ENCODE results near the gene PUS7. TPM values are rescaled to one million over a fixed set of nuclear protein-coding genes. Genes with fewer than 3 reads are reported as not detected.
"Not testable (repeated sequence)": the region's sequence is repeated elsewhere in the genome, so short reads cannot be mapped to it uniquely, and the experiment has no call there.

PUS7 gene
- 1 to 10 TPM in 2 of 3 donors, not detected in 1; 1.5 to 3.0 TPM for polyA plus RNA-seq

GRCh38 chr7:105521717-105522463 lies at the start of gene PUS7:
PUS7 (minus strand) TSS chr7:105522271; CDS start chr7:105508512, 13,759 bp downstream.
- peak within 1 kb of the TSS; percentile 91 to 96 (median 93) for H3K4me3 Mint-ChIP-seq
- peak; percentile 68 to 77 (median 75) for DNase-seq
- peak within 1 kb of the TSS; percentile 77 to 95 (median 88) for H3K27ac Mint-ChIP-seq

GRCh38 chr7:105567821-105568220 lies 45.8 kb upstream of the PUS7 start:
- Mint-ChIP-seq H3K27me3 (ENCODE audit: low read depth in 3 of 3) (no peaks in the 10 kb centered on the region), H3K36me3 (peaks cover 12 to 33% (median 17%) of the 10 kb centered on the region in 3 donors), H3K4me1 (no peaks in the 10 kb centered on the region), H3K27ac (no peak overlapping the region), H3K4me3 (no peak overlapping the region), H3K9me3 (no peaks in the 10 kb centered on the region)
- no peak for DNase-seq

More at GRCh38 chr7:105521717-105522463, at the start of gene PUS7:
- Mint-ChIP-seq H3K36me3 (no peaks in the 10 kb centered on the region), H3K4me1 (peaks cover 12 to 13% of the 10 kb centered on the region in 2 donors), H3K27me3 (ENCODE audit: low read depth in 3 of 3) (peaks cover 0 to 2% (median 0%) of the 10 kb centered on the region in 3 donors), H3K9me3 (no peaks in the 10 kb centered on the region)

GRCh38 chr7:105567024-105567423 lies 45.0 kb upstream of the PUS7 start:
- Mint-ChIP-seq H3K27ac (no peak overlapping the region), H3K9me3 (no peaks in the 10 kb centered on the region), H3K4me3 (no peak overlapping the region), H3K36me3 (peaks cover 12 to 38% (median 17%) of the 10 kb centered on the region in 3 donors), H3K27me3 (ENCODE audit: low read depth in 3 of 3) (no peaks in the 10 kb centered on the region), H3K4me1 (no peaks in the 10 kb centered on the region)
- DNase-seq: no peak

GRCh38 chr7:105565190-105565589 lies 43.1 kb upstream of the PUS7 start:
- peaks cover 13 to 42% (median 17%) of the 10 kb centered on the region in 3 donors for H3K36me3 Mint-ChIP-seq
- peaks cover 0 to 2% (median 0%) of the 10 kb centered on the region in 3 donors for H3K27me3 Mint-ChIP-seq (ENCODE audit: low read depth in 3 of 3)
- H3K4me3 Mint-ChIP-seq: no peak overlapping the region
- no peak for DNase-seq
- H3K27ac Mint-ChIP-seq: no peak overlapping the region
- no peaks in the 10 kb centered on the region for H3K9me3 Mint-ChIP-seq
- H3K4me1 Mint-ChIP-seq: no peaks in the 10 kb centered on the region

GRCh38 chr7:105559926-105560325 lies 37.9 kb upstream of the PUS7 start:
- H3K36me3 Mint-ChIP-seq: peaks cover 10 to 35% (median 10%) of the 10 kb centered on the region in 3 donors
- H3K27ac Mint-ChIP-seq: no peak overlapping the region
- no peak overlapping the region for H3K4me3 Mint-ChIP-seq
- H3K9me3 Mint-ChIP-seq: no peaks in the 10 kb centered on the region
- no peak for DNase-seq
- H3K4me1 Mint-ChIP-seq: no peaks in the 10 kb centered on the region
- peaks cover 0 to 2% (median 0%) of the 10 kb centered on the region in 3 donors for H3K27me3 Mint-ChIP-seq (ENCODE audit: low read depth in 3 of 3)

GRCh38 chr7:105538339-105538738 lies 16.3 kb upstream of the PUS7 start:
- no peak for DNase-seq
- Mint-ChIP-seq H3K27me3 (ENCODE audit: low read depth in 3 of 3) (no peaks in the 10 kb centered on the region), H3K36me3 (peaks cover 15 to 25% (median 21%) of the 10 kb centered on the region in 3 donors), H3K4me3 (no peak overlapping the region), H3K9me3 (no peaks in the 10 kb centered on the region), H3K27ac (peak overlapping the region in 1 of 6 donors; percentile 43), H3K4me1 (peaks cover 8 to 31% of the 10 kb centered on the region in 2 donors)

- Mint-ChIP-seq H3K4me1 (peaks cover 28 to 47% of the 10 kb centered on the region in 2 donors), H3K27me3 (ENCODE audit: low read depth in 3 of 3) (peaks cover 2 to 4% (median 2%) of the 10 kb centered on the region in 3 donors), H3K36me3 (peaks cover 0 to 4% (median 3%) of the 10 kb centered on the region in 3 donors), H3K4me3 (peak overlapping the region; percentile 86 to 99 (median 90)), H3K9me3 (no peaks in the 10 kb centered on the region), H3K27ac (peak overlapping the region; percentile 82 to 99 (median 96))
- DNase-seq: no peak
These were observed 10.8 kb upstream of the PUS7 start for GRCh38 chr7:105532709-105533460.

- Mint-ChIP-seq H3K27me3 (ENCODE audit: low read depth in 3 of 3) (peaks cover 2 to 4% (median 2%) of the 10 kb centered on the region in 3 donors), H3K36me3 (peaks cover 0 to 4% (median 3%) of the 10 kb centered on the region in 3 donors), H3K4me1 (peaks cover 28 to 47% of the 10 kb centered on the region in 2 donors), H3K9me3 (no peaks in the 10 kb centered on the region), H3K4me3 (peak within 1 kb of the TSS; percentile 86 to 99 (median 90)), H3K27ac (peak within 1 kb of the TSS; percentile 82 to 99 (median 96))
- DNase-seq: peak; percentile 91 to 92 (median 92)
These were observed 10.0 kb upstream of the PUS7 start, which contains the start of gene RINT1 for GRCh38 chr7:105531792-105532671. RINT1 (plus strand) TSS chr7:105532201; CDS start chr7:105532316, 115 bp downstream.

GRCh38 chr7:105530546-105530945 lies 8.5 kb upstream of the PUS7 start:
- H3K4me3 Mint-ChIP-seq: peak overlapping the region; percentile 45 to 68 (median 46)
- peaks cover 2 to 4% (median 2%) of the 10 kb centered on the region in 3 donors for H3K27me3 Mint-ChIP-seq (ENCODE audit: low read depth in 3 of 3)
- no peaks in the 10 kb centered on the region for H3K9me3 Mint-ChIP-seq
- H3K36me3 Mint-ChIP-seq: no peaks in the 10 kb centered on the region
- no peak for DNase-seq
- peak overlapping the region in 2 of 6 donors; percentile 31 to 77 for H3K27ac Mint-ChIP-seq
- peaks cover 28 to 41% of the 10 kb centered on the region in 2 donors for H3K4me1 Mint-ChIP-seq

GRCh38 chr7:105530126-105530525 lies 8.1 kb upstream of the PUS7 start:
- Mint-ChIP-seq H3K4me3 (peak overlapping the region; percentile 45 to 68 (median 46)), H3K27me3 (ENCODE audit: low read depth in 3 of 3) (peaks cover 2 to 4% (median 2%) of the 10 kb centered on the region in 3 donors), H3K4me1 (peaks cover 28 to 41% of the 10 kb centered on the region in 2 donors), H3K9me3 (no peaks in the 10 kb centered on the region), H3K27ac (peak overlapping the region in 2 of 6 donors; percentile 31 to 77), H3K36me3 (no peaks in the 10 kb centered on the region)
- DNase-seq: no peak

GRCh38 chr7:105527737-105528136 lies 5.7 kb upstream of the PUS7 start:
- not testable (repeated sequence) for H3K36me3 Mint-ChIP-seq; DNase-seq; H3K4me3 Mint-ChIP-seq; H3K27me3 Mint-ChIP-seq (ENCODE audit: low read depth in 3 of 3); H3K9me3 Mint-ChIP-seq; H3K27ac Mint-ChIP-seq
- peaks cover 15 to 21% of the 10 kb centered on the region in 2 donors for H3K4me1 Mint-ChIP-seq

- peaks cover 12 to 13% of the 10 kb centered on the region in 2 donors for H3K4me1 Mint-ChIP-seq
- H3K27ac Mint-ChIP-seq: no peak overlapping the region
These were observed 2.8 kb upstream of the PUS7 start for GRCh38 chr7:105524840-105525239.

GRCh38 chr7:105524423-105524822 lies 2.4 kb upstream of the PUS7 start:
- DNase-seq; H3K9me3 Mint-ChIP-seq; H3K36me3 Mint-ChIP-seq; H3K27ac Mint-ChIP-seq; H3K4me3 Mint-ChIP-seq; H3K27me3 Mint-ChIP-seq (ENCODE audit: low read depth in 3 of 3): not testable (repeated sequence)
- peaks cover 12 to 13% of the 10 kb centered on the region in 2 donors for H3K4me1 Mint-ChIP-seq

More at GRCh38 chr7:105524840-105525239, 2.8 kb upstream of the PUS7 start:
- peaks cover 0 to 2% (median 0%) of the 10 kb centered on the region in 3 donors for H3K27me3 Mint-ChIP-seq (ENCODE audit: low read depth in 3 of 3)
- no peak for DNase-seq
- no peaks in the 10 kb centered on the region for H3K9me3 Mint-ChIP-seq
- H3K4me3 Mint-ChIP-seq: peak overlapping the region in 2 of 5 donors; percentile 9 to 15
- no peaks in the 10 kb centered on the region for H3K36me3 Mint-ChIP-seq

Data from immature natural killer cell (primary cell).